ENCODE measurements around the gene ASCC3.
"Not testable (repeated sequence)": the region's sequence is repeated elsewhere in the genome, so short reads cannot be mapped to it uniquely, and the experiment has no call there.

The ASCC3 gene

GRCh38 chr6:100673641-100674040, 207.5 kb downstream of the ASCC3 start:
- Histone ChIP-seq H3K4me2 (ENCODE audit: low read length) (no peak overlapping the region), H3K9me3 (replicated peaks; ENCODE audit: low read length) (no peaks in the 10 kb centered on the region), H3K9ac (ENCODE audit: low read depth, low read length) (no peak overlapping the region), H3K27me3 (ENCODE audit: control insufficient read depth, insufficient read depth, low read length) (no peaks in the 10 kb centered on the region), H3K4me3 (ENCODE audit: low read length) (no peak overlapping the region), H3K36me3 (ENCODE audit: insufficient read depth, low read length) (no peaks in the 10 kb centered on the region), H3K4me1 (ENCODE audit: control insufficient read depth, insufficient read depth, low read length) (no peaks in the 10 kb centered on the region)

DNA sequence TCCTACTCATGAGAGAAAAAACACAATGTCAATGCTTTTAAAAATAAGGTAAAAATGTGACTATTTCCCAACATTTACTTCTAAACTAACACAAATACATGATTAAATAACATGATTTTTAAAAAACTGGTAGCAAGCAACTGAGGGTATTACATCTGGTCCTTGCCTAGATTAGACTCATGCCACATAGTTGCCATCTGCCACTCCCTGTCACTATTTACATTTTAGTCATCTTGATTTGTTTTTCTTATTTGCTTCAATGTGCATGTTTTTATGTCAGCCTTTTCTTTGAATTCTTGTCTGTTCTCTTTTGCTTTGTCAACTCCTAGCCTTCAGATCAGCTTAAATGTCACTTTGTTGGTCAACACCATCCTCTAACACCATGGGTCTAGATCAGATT, 209.4 kb downstream of the ASCC3 start:
- H3K27me3 ChIP-seq (ENCODE audit: control insufficient read depth, insufficient read depth, low read length): no peaks in the 10 kb centered on the region

GRCh38 chr6:100670056-100670455, 211.1 kb downstream of the ASCC3 start:
- H3K27me3 ChIP-seq (ENCODE audit: control insufficient read depth, insufficient read depth, low read length): no peaks in the 10 kb centered on the region
- no peak overlapping the region for H3K4me2 ChIP-seq (ENCODE audit: low read length)
- no peaks in the 10 kb centered on the region for H3K9me3 ChIP-seq (replicated peaks; ENCODE audit: low read length)
- H3K4me3 ChIP-seq (ENCODE audit: low read length): no peak overlapping the region
- H3K4me1 ChIP-seq (ENCODE audit: control insufficient read depth, insufficient read depth, low read length): no peaks in the 10 kb centered on the region
- H3K9ac ChIP-seq (ENCODE audit: low read depth, low read length): no peak overlapping the region
- H3K36me3 ChIP-seq (ENCODE audit: insufficient read depth, low read length): no peaks in the 10 kb centered on the region

More for the DNA sequence above, 209.4 kb downstream of the ASCC3 start:
- Histone ChIP-seq H3K9me3 (replicated peaks; ENCODE audit: low read length) (no peaks in the 10 kb centered on the region), H3K36me3 (ENCODE audit: insufficient read depth, low read length) (no peaks in the 10 kb centered on the region), H3K4me1 (ENCODE audit: control insufficient read depth, insufficient read depth, low read length) (no peaks in the 10 kb centered on the region), H3K4me2 (ENCODE audit: low read length) (no peak overlapping the region), H3K9ac (ENCODE audit: low read depth, low read length) (no peak overlapping the region), H3K4me3 (ENCODE audit: low read length) (no peak overlapping the region)

DNA sequence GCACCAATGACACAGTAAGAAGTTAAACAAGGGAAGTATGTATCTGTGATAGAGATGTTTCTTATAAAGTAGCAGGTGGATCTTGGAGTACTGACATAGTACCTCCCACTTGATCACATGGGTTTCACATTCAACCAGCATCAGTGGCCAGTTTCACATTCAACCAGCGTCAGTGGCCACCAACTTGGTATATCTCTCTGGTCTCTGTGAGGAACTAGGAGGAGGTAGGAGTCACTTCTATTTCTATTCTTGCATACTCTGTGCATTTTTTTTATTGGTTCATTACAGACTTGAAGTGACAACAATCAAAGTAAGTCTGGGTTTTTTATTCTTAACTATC, 216.1 kb downstream of the ASCC3 start:
- no peaks in the 10 kb centered on the region for H3K9me3 ChIP-seq (replicated peaks; ENCODE audit: low read length)
- H3K4me2 ChIP-seq (ENCODE audit: low read length): no peak overlapping the region
- no peak overlapping the region for H3K9ac ChIP-seq (ENCODE audit: low read depth, low read length)
- no peak overlapping the region for H3K4me3 ChIP-seq (ENCODE audit: low read length)
- peaks cover 5% of the 10 kb centered on the region for H3K36me3 ChIP-seq (ENCODE audit: insufficient read depth, low read length)
- H3K4me1 ChIP-seq (ENCODE audit: control insufficient read depth, insufficient read depth, low read length): peaks cover 11% of the 10 kb centered on the region
- H3K27me3 ChIP-seq (ENCODE audit: control insufficient read depth, insufficient read depth, low read length): no peaks in the 10 kb centered on the region

- Histone ChIP-seq H3K4me3 (ENCODE audit: low read length) (no peak overlapping the region), H3K9me3 (replicated peaks; ENCODE audit: low read length) (no peaks in the 10 kb centered on the region), H3K4me1 (ENCODE audit: control insufficient read depth, insufficient read depth, low read length) (peaks cover 11% of the 10 kb centered on the region), H3K9ac (ENCODE audit: low read depth, low read length) (no peak overlapping the region), H3K27me3 (ENCODE audit: control insufficient read depth, insufficient read depth, low read length) (no peaks in the 10 kb centered on the region), H3K4me2 (ENCODE audit: low read length) (no peak overlapping the region), H3K36me3 (ENCODE audit: insufficient read depth, low read length) (peaks cover 5% of the 10 kb centered on the region)
These were observed 216.7 kb downstream of the ASCC3 start for GRCh38 chr6:100664274-100665040.

GRCh38 chr6:100663219-100663863, 217.8 kb downstream of the ASCC3 start:
- Histone ChIP-seq H3K27me3 (ENCODE audit: control insufficient read depth, insufficient read depth, low read length) (no peaks in the 10 kb centered on the region), H3K4me1 (ENCODE audit: control insufficient read depth, insufficient read depth, low read length) (peaks cover 11% of the 10 kb centered on the region), H3K9me3 (replicated peaks; ENCODE audit: low read length) (no peaks in the 10 kb centered on the region), H3K4me2 (ENCODE audit: low read length) (peak overlapping the region; percentile 5), H3K9ac (ENCODE audit: low read depth, low read length) (no peak overlapping the region), H3K36me3 (ENCODE audit: insufficient read depth, low read length) (peaks cover 5% of the 10 kb centered on the region), H3K4me3 (ENCODE audit: low read length) (no peak overlapping the region)

DNA sequence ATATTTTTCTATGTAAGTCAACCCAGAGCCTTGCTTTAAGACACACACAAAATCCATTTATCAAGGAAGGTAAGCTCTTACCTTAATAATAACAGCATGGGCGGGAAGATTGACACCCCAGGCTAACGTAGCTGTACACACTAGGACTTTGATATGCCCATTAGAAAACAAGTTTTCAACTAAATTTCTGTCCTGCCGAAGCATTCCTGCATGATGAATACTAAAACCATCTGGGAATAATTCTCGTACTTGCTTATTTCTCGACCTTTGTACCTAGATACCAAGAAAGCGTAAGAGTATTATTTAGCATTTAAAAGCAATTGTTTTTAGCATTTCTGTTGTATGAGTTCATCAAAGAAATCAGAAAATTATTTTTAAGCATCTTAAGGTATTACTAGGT, 218.9 kb downstream of the ASCC3 start:
- no peak overlapping the region for H3K9ac ChIP-seq (ENCODE audit: low read depth, low read length)
- no peak overlapping the region for H3K4me3 ChIP-seq (ENCODE audit: low read length)
- H3K36me3 ChIP-seq (ENCODE audit: insufficient read depth, low read length): peaks cover 5% of the 10 kb centered on the region
- peaks cover 11% of the 10 kb centered on the region for H3K4me1 ChIP-seq (ENCODE audit: control insufficient read depth, insufficient read depth, low read length)
- no peak overlapping the region for H3K4me2 ChIP-seq (ENCODE audit: low read length)
- no peaks in the 10 kb centered on the region for H3K9me3 ChIP-seq (replicated peaks; ENCODE audit: low read length)
- no peaks in the 10 kb centered on the region for H3K27me3 ChIP-seq (ENCODE audit: control insufficient read depth, insufficient read depth, low read length)

- Histone ChIP-seq H3K4me1 (ENCODE audit: control insufficient read depth, insufficient read depth, low read length) (peaks cover 8% of the 10 kb centered on the region), H3K4me3 (ENCODE audit: low read length) (no peak overlapping the region), H3K9ac (ENCODE audit: low read depth, low read length) (no peak overlapping the region), H3K4me2 (ENCODE audit: low read length) (no peak overlapping the region), H3K36me3 (ENCODE audit: insufficient read depth, low read length) (peaks cover 5% of the 10 kb centered on the region), H3K27me3 (ENCODE audit: control insufficient read depth, insufficient read depth, low read length) (no peaks in the 10 kb centered on the region), H3K9me3 (replicated peaks; ENCODE audit: low read length) (no peaks in the 10 kb centered on the region)
These were observed 222.6 kb downstream of the ASCC3 start for GRCh38 chr6:100658486-100658885.

DNA sequence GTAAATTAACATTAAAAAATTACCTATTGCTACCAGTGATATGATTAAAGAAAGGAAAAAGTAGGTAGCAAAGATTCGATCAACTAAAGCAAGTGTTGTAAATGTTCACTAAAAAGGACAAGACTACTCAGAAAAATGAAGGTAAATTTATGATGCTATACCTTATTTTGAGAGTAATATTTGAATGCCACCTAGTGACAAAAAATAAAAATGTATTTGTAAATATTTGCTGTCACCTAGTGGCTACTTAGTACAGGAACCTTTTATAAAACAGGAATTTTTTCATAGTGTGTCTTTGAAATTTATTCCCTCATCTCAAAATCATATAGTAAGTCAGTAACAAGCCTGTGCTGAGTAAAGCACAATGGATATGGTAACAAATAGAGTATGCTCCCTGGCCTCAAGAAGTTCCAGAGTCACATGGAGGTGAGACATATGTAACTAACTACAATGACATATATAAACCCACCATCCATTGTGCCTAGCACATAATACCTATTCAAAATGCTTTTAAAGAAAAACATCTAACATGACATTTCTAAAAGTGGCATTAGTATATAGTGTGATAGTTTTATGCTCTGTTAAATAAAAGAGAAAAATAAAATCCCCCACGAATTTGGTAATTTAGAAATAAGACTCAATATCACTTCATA, 223.3 kb downstream of the ASCC3 start:
- no peak overlapping the region for H3K9ac ChIP-seq (ENCODE audit: low read depth, low read length)
- H3K4me2 ChIP-seq (ENCODE audit: low read length): no peak overlapping the region
- H3K9me3 ChIP-seq (replicated peaks; ENCODE audit: low read length): no peaks in the 10 kb centered on the region
- H3K4me3 ChIP-seq (ENCODE audit: low read length): no peak overlapping the region
- peaks cover 1% of the 10 kb centered on the region for H3K4me1 ChIP-seq (ENCODE audit: control insufficient read depth, insufficient read depth, low read length)
- peaks cover 5% of the 10 kb centered on the region for H3K36me3 ChIP-seq (ENCODE audit: insufficient read depth, low read length)
- H3K27me3 ChIP-seq (ENCODE audit: control insufficient read depth, insufficient read depth, low read length): no peaks in the 10 kb centered on the region

DNA sequence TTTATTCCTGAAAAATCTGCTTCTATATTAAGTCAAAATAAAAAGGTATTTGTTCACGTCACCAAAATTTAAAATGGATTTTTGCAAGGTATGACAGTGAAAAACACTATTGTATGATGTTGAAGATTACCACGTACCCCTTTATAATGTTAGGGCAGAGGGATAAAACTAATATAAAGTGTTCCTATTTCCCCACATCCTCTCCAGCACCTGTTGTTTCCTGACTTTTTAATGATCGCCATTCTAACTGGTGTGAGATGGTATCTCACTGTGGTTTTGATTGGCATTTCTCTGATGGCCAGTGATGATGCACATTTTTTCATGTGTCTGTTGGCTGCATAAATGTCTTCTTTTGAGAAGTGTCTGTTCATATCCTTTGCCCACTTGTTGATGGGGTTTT, 240.0 kb downstream of the ASCC3 start:
- not testable (repeated sequence) for H3K4me1 ChIP-seq (ENCODE audit: control insufficient read depth, insufficient read depth, low read length); H3K4me2 ChIP-seq (ENCODE audit: low read length); H3K9me3 ChIP-seq (replicated peaks; ENCODE audit: low read length); H3K9ac ChIP-seq (ENCODE audit: low read depth, low read length); H3K27me3 ChIP-seq (ENCODE audit: control insufficient read depth, insufficient read depth, low read length); H3K4me3 ChIP-seq (ENCODE audit: low read length)
- peaks cover 56% of the 10 kb centered on the region for H3K36me3 ChIP-seq (ENCODE audit: insufficient read depth, low read length)

GRCh38 chr6:100633096-100633777, 247.9 kb downstream of the ASCC3 start:
- Histone ChIP-seq H3K9me3 (replicated peaks; ENCODE audit: low read length) (no peaks in the 10 kb centered on the region), H3K36me3 (ENCODE audit: insufficient read depth, low read length) (peaks cover 25% of the 10 kb centered on the region), H3K27me3 (ENCODE audit: control insufficient read depth, insufficient read depth, low read length) (no peaks in the 10 kb centered on the region), H3K4me3 (ENCODE audit: low read length) (no peak overlapping the region), H3K9ac (ENCODE audit: low read depth, low read length) (peak overlapping the region; percentile 35), H3K4me1 (ENCODE audit: control insufficient read depth, insufficient read depth, low read length) (peaks cover 8% of the 10 kb centered on the region), H3K4me2 (ENCODE audit: low read length) (no peak overlapping the region)
